ENCODE measurements around the gene GATAD2B.
"Not testable (repeated sequence)": the region's sequence is repeated elsewhere in the genome, so short reads cannot be mapped to it uniquely, and the experiment has no call there.

GATAD2B gene

GRCh38 chr1:153840774-153841173 is 82.0 kb downstream of the GATAD2B start:
- not testable (repeated sequence) for DNase-seq (ENCODE audit: low read depth in 2 of 2)

GRCh38 chr1:153833968-153834367 is 88.8 kb downstream of the GATAD2B start:
- DNase-seq (ENCODE audit: low read depth in 2 of 2), result not testable (repeated sequence)

DNA sequence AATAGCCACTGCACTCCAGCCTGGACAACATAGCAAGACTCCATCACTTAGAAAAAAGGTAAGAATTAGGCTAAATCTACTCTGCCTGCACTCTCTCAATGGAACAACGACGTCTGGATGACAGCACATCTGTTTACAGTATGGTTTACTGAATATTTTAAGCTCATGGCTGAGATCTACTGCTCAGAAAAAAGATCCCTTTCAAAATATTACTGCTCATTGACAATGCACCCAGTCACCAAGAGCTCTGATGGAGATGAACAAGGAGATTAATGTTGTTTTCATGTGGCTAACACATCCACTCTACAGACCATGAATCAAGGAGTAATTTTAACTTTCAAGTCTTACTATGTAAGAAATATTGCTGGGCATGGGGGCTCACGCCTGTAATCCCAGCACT is 89.6 kb downstream of the GATAD2B start:
- DNase-seq (ENCODE audit: low read depth in 2 of 2), result no peak

- DNase-seq (ENCODE audit: low read depth in 2 of 2), result no peak
These were observed 90.5 kb downstream of the GATAD2B start for GRCh38 chr1:153832293-153832692.

DNA sequence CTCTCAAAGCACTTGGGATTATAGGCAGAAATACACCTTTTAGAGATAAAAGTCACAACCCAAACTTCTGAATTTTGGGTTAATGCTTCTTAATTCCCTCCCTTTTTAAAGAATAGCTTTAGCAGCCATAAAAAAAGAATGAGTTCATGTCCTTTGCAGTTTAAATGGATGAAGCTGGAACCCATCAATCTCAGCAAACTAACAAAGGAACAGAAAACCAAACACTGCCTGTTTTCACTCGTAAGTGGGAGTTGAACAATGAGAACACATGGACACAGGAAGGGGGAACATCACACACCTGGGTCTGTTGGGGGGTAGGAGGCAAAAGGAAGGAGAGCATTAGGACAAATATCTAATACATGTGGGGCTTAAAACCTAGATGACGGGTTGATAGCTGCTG is 91.7 kb downstream of the GATAD2B start:
- DNase-seq (ENCODE audit: low read depth in 2 of 2), result no peak

DNA sequence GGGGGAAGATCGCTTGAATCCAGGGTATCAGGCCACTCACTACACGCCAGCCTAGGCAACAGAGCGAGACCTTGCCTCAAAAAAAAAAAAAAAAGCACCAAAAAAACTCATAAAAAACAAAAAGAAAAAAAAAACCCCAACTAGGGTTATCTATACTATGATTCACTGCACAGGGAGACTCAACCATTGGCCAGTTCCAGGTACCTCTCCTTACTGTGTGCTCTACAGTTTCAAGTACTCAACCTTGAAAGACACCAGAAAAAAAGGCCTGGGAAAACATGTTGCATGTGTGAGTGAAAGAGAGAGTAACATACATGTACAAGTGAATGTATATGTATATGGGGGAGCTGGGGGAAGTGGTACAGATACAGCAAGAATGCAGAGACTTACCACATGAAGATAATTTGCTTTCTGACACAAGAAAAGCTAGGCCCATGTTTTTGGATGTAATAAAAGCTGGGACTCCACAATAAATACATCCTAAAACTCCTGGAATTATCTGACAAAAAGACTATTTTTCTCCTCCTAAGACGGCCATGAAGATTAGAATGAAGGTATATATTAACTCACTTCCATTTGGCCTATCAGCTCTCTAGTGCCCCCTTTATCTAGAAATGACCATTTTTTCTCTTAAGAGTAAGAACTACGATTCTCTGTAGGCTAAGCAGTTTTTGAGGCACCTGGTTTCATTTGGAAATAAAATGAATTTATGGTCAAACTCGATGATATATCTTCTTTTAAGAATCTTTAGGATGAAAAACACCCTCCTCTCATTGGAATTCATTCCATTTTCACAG is 95.4 kb downstream of the GATAD2B start:
- no peak for DNase-seq (ENCODE audit: low read depth in 2 of 2)

- DNase-seq (ENCODE audit: low read depth in 2 of 2), result no peak
These were observed 103.9 kb downstream of the GATAD2B start for GRCh38 chr1:153818876-153819275.

GRCh38 chr1:153816283-153816889 is 106.4 kb downstream of the GATAD2B start:
- DNase-seq (ENCODE audit: low read depth in 2 of 2), result no peak

- DNase-seq (ENCODE audit: low read depth in 2 of 2), result no peak
These were observed 116.7 kb downstream of the GATAD2B start for GRCh38 chr1:153805886-153806719.

GRCh38 chr1:153805042-153805745 is 117.6 kb downstream of the GATAD2B start:
- DNase-seq (ENCODE audit: low read depth in 2 of 2), result peak; percentile 47 to 50

GRCh38 chr1:153804112-153804511 is 118.7 kb downstream of the GATAD2B start:
- no peak for DNase-seq (ENCODE audit: low read depth in 2 of 2)

- DNase-seq (ENCODE audit: low read depth in 2 of 2), result no peak
These were observed 119.2 kb downstream of the GATAD2B start for GRCh38 chr1:153803470-153804056.

GRCh38 chr1:153801786-153802697 is 120.7 kb downstream of the GATAD2B start:
- DNase-seq (ENCODE audit: low read depth in 2 of 2), result no peak

- DNase-seq (ENCODE audit: low read depth in 2 of 2), result no peak
These were observed 121.6 kb downstream of the GATAD2B start for GRCh38 chr1:153801028-153801625.

- DNase-seq (ENCODE audit: low read depth in 2 of 2), result no peak
These were observed 122.3 kb downstream of the GATAD2B start for GRCh38 chr1:153800516-153800915.

DNA sequence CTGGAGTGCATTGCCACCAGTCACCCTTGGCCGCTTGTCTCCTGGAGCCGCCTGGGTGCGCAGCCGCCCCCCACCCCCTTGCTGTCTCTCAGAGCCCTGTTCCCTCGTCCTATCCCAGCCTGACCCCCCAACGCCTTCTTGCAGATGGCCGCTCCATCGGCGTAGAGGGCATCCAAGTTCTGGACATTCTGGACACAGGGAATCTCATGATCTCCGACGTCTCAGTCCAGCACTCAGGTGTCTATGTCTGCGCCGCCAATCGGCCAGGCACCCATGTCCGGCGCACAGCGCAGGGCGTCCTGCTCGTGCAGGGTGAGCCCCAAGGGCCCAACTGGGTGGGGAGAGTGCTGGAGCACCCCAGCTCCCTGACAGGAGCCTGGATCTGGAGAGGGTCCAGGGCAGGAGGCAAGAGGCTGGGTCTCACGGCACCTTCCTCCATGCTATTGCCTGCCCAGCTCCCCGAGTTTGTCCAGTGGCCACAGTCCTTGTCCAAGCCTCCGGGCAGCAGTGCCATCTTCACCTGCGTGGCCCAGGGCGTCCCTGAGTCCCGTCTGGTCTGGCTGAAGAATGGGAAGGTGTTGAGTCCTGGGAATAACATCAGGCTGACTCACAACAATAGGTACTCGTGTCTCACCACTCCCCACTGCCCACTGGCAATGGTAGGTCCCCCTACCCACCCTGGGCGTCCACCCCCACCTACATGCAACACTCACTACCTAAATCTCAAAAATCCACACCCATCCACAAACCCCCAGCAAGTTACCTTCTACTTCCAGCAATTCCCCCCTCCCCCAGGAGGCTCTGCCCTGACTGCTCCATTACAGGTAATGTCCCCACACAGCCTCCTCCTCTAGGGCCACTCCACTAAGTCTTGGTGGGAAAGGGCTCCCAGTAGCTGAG is 123.0 kb downstream of the GATAD2B start:
- DNase-seq (ENCODE audit: low read depth in 2 of 2), result no peak

DNA sequence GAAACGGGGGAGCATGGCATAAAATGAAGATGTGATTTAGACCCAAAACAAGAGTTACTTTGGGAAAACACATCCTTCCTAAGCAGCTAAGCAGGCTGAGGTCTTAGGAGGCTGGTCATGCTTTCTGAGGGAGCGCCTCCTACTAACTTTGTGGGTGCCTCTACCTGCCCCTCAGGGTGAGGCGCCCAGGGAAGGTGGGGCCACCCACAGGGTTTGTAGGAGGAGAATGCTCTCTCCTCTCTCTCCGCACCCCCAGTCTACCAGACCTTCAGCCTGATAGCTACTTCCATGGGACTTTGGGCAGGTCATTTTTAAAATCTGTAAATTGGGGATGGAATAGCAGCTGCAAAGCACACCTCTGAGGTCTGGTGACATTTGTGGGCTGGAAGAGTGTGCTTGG is 123.8 kb downstream of the GATAD2B start:
- DNase-seq (ENCODE audit: low read depth in 2 of 2), result no peak

DNA sequence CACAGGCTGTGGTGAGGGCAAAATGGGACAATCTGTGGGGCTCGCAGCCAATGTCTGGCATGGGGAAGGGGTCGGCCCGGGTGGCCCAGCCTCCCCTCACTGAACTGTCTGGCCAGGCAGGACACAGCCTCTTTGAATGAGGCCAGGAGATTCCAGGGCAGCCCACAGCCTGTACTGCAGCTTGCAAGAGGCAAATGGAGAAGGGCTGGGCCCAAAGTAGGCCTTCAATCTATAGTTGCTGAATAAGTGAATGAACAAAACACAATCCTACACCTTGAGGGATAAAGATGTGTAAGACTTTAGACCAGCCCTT is 124.3 kb downstream of the GATAD2B start:
- no peak for DNase-seq (ENCODE audit: low read depth in 2 of 2)

Data from stimulated activated CD8-positive, alpha-beta memory T cell treated with anti-CD3 and anti-CD28 coated beads, Interleukin-7, amount 100 ng/mL, for 4 hours (primary cell).